Endodermal cell (in vitro differentiated cells): Measurements from ENCODE around the gene UPF1. TPM values are rescaled to one million over a fixed set of nuclear protein-coding genes. Genes with fewer than 3 reads are reported as not detected.
A peak's percentile ranks its signal among the peaks of the same experiment; 100 is the strongest.

Experiments used
- DNase-seq: peaks from one replicate; pipeline ENCODE4 v3.0.0-alpha.2; 2017
- H3K27ac ChIP-seq: 2 replicates; pipeline ENCODE4 v1.5.1; 2013; ENCODE audit warnings: mild to moderate bottlenecking, low read depth, low read length, moderate library complexity
- H3K27me3 ChIP-seq: 2 replicates; pipeline ENCODE4 v1.6.1; 2013; ENCODE audit warnings: mild to moderate bottlenecking, low read length, moderate library complexity; ENCODE audit not compliant: insufficient read depth, control insufficient read depth, poor library complexity, severe bottlenecking
- H3K36me3 ChIP-seq: 2 replicates; pipeline ENCODE4 v1.7.0; 2013; ENCODE audit warnings: mild to moderate bottlenecking, low read length, moderate library complexity; ENCODE audit not compliant: control insufficient read depth, insufficient read depth
- H3K4me1 ChIP-seq: one replicate; pipeline ENCODE4 v1.7.0; 2013; ENCODE audit warnings: low read length; ENCODE audit not compliant: control insufficient read depth, insufficient read depth
- H3K4me3 ChIP-seq: 2 replicates; pipeline ENCODE4 v1.5.1; 2013; ENCODE audit warnings: mild to moderate bottlenecking, low read length, moderate library complexity
- H3K9ac ChIP-seq: 2 replicates; pipeline ENCODE4 v1.6.1; 2013; ENCODE audit warnings: mild to moderate bottlenecking, low read length, moderate library complexity; ENCODE audit not compliant: poor library complexity, severe bottlenecking; ENCODE audit errors: extremely low read depth
- H3K9me3 ChIP-seq: 2 replicates; pipeline ENCODE4 v1.6.1; 2013; ENCODE audit warnings: mild to moderate bottlenecking, low read length, moderate library complexity; ENCODE audit not compliant: control insufficient read depth
- H3K27ac Mint-ChIP-seq: 2 replicates; pipeline ENCODE4 v1.8.0; 2020; ENCODE audit warnings: mixed read lengths
- H3K27me3 Mint-ChIP-seq: 2 replicates; pipeline ENCODE4 v1.8.0; 2021; ENCODE audit warnings: mild to moderate bottlenecking, mixed read lengths; ENCODE audit not compliant: insufficient read depth
- H3K36me3 Mint-ChIP-seq: 2 replicates; pipeline ENCODE4 v1.8.0; 2020; ENCODE audit warnings: low read depth, mixed read lengths
- H3K4me1 Mint-ChIP-seq: 2 replicates; pipeline ENCODE4 v1.8.0; 2020; ENCODE audit warnings: mixed read lengths
- H3K4me3 Mint-ChIP-seq: 2 replicates; pipeline ENCODE4 v1.8.0; 2020; ENCODE audit warnings: mild to moderate bottlenecking, moderate library complexity, mixed read lengths
- H3K9me3 Mint-ChIP-seq: 2 replicates; pipeline ENCODE4 v1.8.0; 2020; ENCODE audit warnings: mild to moderate bottlenecking, mixed read lengths
- WGBS, 2 experiments: methylation state at CpG; one replicate each; pipeline versions ENCODE4 v1.1.5 to v1.1.7; 2013; ENCODE audit warnings: missing lambda C conversion rate in 2 of 2, mixed read lengths in 1 of 2; ENCODE audit not compliant: insufficient coverage in 1 of 2, insufficient read length in 1 of 2; 5-methylcytosine and 5-hydroxymethylcytosine counted together
- total RNA-seq, 2 donors: library from RNA; stranded (reverse); fragmentation: NEBNext Ultra II Directional in 1 of 2; extraction: Animal tissue kit (Norgen Biotek cat#: 25700) in 1 of 2; gene quantifications; 2 replicates in 1 of 2; 3 replicates in 1 of 2; pipeline ENCODE4 v1.2.1, GENCODE V29; 2021
- TF ChIP-seq, protein P1 (sequence below): fragments of 200-600 bp; sonication (generic); conservative IDR thresholded peaks from 2 replicates; pipeline ENCODE4 v1.5.0; 2021; ENCODE audit warnings: antibody characterized with exemption, mild to moderate bottlenecking

Gene UPF1
- total RNA-seq, 2 donors from 2014 or later, result 82.1 to 87.3 TPM

DNA sequence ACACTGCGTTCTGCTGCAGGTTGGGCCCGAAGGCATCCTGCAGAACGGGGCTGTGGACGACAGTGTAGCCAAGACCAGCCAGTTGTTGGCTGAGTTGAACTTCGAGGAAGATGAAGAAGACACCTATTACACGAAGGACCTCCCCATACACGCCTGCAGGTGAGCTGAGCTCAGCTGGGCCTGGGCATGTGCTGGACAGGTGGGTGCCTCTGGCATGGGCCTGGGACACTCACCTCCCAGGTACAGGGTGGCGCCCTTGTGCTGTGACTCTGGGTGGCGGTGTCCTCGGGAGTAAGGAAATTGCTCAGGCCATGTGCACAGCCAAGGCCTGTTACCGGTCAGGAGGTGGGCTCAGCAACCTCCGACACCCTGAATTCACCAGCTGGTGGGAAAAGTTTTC, 14.2 kb downstream of the UPF1 start:
- peaks cover 5% of the 10 kb centered on the region for H3K4me1 ChIP-seq
- peaks cover 39% of the 10 kb centered on the region for H3K36me3 ChIP-seq
- H3K4me3 ChIP-seq, result no peak overlapping the region
- Mint-ChIP-seq H3K4me1 (peaks cover 16% of the 10 kb centered on the region), H3K4me3 (no peak overlapping the region), H3K27ac (peak overlapping the region; percentile 49), H3K36me3 (peaks cover 30% of the 10 kb centered on the region), H3K9me3 (no peaks in the 10 kb centered on the region), H3K27me3 (no peaks in the 10 kb centered on the region)
- TF ChIP-seq, protein P1, sequence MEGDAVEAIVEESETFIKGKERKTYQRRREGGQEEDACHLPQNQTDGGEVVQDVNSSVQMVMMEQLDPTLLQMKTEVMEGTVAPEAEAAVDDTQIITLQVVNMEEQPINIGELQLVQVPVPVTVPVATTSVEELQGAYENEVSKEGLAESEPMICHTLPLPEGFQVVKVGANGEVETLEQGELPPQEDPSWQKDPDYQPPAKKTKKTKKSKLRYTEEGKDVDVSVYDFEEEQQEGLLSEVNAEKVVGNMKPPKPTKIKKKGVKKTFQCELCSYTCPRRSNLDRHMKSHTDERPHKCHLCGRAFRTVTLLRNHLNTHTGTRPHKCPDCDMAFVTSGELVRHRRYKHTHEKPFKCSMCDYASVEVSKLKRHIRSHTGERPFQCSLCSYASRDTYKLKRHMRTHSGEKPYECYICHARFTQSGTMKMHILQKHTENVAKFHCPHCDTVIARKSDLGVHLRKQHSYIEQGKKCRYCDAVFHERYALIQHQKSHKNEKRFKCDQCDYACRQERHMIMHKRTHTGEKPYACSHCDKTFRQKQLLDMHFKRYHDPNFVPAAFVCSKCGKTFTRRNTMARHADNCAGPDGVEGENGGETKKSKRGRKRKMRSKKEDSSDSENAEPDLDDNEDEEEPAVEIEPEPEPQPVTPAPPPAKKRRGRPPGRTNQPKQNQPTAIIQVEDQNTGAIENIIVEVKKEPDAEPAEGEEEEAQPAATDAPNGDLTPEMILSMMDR, result no peak
- no peaks in the 10 kb centered on the region for H3K27me3 ChIP-seq
- DNase-seq, result no peak
- H3K9ac ChIP-seq, result no peak overlapping the region
- WGBS, 2 experiments, result 95 to 96% methylated on average over 10 to 12 of the region's 12 CpGs
- no peaks in the 10 kb centered on the region for H3K9me3 ChIP-seq
- H3K27ac ChIP-seq, result no peak overlapping the region

DNA sequence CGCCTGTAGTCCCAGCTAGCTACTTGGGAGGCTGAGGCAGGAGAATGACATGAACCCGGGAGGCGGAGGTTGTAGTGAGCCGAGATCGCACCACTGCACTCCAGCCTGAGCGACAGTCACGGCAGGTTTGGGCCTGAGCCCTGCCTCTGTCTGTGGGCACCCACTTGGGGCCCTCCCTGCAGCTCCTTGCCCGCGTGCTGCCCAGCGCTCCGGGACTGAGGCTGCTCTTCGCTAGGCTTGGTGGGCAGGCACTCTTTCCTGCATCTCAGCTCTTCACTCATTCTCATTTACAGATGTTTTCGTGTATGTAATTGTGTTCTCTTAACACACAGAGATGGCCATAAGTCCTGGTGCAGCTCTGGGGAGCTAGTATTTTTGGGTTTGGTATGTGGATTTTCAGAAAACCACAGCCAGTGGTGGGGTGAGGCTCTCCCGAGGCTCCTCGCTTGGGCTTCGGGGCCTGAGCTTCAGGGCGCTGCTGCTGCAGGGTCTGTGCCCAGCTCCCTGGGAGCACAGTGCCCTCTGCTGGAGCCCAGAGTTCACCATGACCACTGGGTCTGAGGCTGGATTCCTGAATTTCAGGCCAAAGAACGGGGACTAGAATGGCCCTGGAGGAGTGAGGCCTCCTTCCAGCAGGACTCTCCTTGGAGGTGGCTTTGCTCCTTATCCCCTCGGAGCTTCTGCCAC, 15.2 kb downstream of the UPF1 start:
- Histone ChIP-seq H3K36me3 (peaks cover 48% of the 10 kb centered on the region), H3K27me3 (no peaks in the 10 kb centered on the region), H3K27ac (no peak overlapping the region), H3K4me1 (peaks cover 5% of the 10 kb centered on the region), H3K9me3 (no peaks in the 10 kb centered on the region), H3K4me3 (no peak overlapping the region), H3K9ac (no peak overlapping the region)
- DNase-seq, result peak; percentile 93
- Mint-ChIP-seq H3K4me1 (peaks cover 13% of the 10 kb centered on the region), H3K9me3 (no peaks in the 10 kb centered on the region), H3K4me3 (no peak overlapping the region), H3K27me3 (no peaks in the 10 kb centered on the region), H3K27ac (no peak overlapping the region), H3K36me3 (peaks cover 35% of the 10 kb centered on the region)
- TF ChIP-seq, protein P1, result peak; percentile 94
- 63 to 84% methylated on average over 8 to 18 of the region's 19 CpGs for WGBS, 2 experiments

DNA sequence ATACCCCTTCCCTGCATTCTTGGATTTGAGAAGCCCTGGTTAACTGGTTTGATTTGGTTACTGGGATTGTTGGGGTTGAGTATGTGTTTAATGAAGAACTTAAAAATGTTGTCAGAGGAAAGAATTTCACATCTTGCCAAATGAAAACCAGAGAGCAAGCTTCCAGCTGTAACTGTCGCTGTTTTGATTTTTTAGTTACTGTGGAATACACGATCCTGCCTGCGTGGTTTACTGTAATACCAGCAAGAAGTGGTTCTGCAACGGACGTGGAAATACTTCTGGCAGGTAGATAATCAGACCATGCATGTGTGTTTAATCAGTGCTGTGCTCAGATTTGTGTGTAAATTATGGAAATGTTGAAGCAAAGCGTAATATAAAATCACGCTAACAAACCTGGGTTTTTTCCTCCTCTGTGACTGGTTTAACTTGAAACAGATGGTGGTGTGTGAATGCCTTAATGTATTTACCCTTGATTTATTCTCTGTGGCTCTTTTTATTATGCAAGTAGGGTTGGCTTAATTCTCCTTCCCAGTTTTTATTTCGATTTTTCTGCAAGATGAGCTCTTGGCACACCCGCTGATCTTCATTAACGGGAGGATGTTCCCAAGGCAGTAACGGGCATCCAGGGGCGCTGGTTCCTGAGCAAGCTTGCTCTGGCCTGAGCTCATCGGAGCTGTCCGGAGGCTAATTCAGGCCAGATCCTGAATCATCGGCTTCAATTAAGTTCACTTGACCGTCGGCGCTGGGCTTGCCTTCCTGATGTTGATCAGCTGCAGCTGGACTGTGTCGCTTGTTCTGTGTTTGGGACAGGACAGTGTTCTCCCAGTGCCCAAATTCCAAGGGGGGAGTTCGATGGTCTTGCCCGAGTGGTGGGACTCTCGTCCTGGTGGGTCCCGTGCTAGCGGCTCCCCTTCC, 16.0 kb downstream of the UPF1 start:
- no peaks in the 10 kb centered on the region for H3K27me3 ChIP-seq
- Mint-ChIP-seq H3K9me3 (no peaks in the 10 kb centered on the region), H3K27ac (no peak overlapping the region), H3K4me3 (no peak overlapping the region), H3K4me1 (peaks cover 11% of the 10 kb centered on the region), H3K27me3 (no peaks in the 10 kb centered on the region), H3K36me3 (peaks cover 37% of the 10 kb centered on the region)
- 94 to 96% methylated on average over 19 to 24 of the region's 24 CpGs for WGBS, 2 experiments
- peaks cover 5% of the 10 kb centered on the region for H3K4me1 ChIP-seq
- no peak overlapping the region for H3K9ac ChIP-seq
- peaks cover 51% of the 10 kb centered on the region for H3K36me3 ChIP-seq
- DNase-seq, result no peak
- TF ChIP-seq, protein P1, result peak; percentile 1
- no peak overlapping the region for H3K27ac ChIP-seq
- H3K4me3 ChIP-seq, result no peak overlapping the region
- no peaks in the 10 kb centered on the region for H3K9me3 ChIP-seq
